Retinal pigment epithelial cell (primary cell): ENCODE measurements around the gene TMBIM1.

Experiments
- DNase-seq: peaks from one replicate; pipeline ENCODE4 v3.0.0-alpha.2; 2010; ENCODE audit warnings: low read depth
- H3K4me3 ChIP-seq: 2 replicates; pipeline ENCODE4 v1.5.1; 2011; ENCODE audit warnings: mild to moderate bottlenecking, low read length, control low read depth, moderate library complexity
- CTCF ChIP-seq: conservative IDR thresholded peaks from 2 replicates; pipeline ENCODE4 v1.5.1; 2011; ENCODE audit warnings: low read depth, low read length, control low read depth, inconsistent platforms

The TMBIM1 gene

GRCh38 chr2:218245214-218245613 lies 47.1 kb downstream of the TMBIM1 start:
- TF ChIP-seq CTCF, result no peak
- H3K4me3 ChIP-seq, result no peak overlapping the region
- DNase-seq, result no peak

DNA sequence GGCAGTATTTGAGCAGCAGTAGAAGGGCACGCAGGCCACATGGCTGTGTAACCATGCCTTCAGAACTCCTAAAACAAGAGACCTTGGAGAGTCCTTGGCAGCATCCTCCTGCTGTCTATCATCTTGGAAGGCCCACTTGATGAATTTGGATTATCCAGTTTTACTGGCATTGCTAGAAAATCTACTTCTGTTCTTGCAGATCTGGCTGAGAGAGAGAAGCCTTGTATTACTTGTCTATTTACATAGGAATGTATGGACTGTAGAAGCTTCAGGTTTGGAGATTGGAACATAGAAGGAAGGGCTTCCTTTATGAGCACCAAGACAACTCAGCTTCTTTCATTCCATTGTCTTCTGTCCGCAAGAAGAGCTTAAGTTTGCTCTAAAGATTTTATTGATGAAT lies 47.6 kb downstream of the TMBIM1 start:
- no peak for DNase-seq
- H3K4me3 ChIP-seq, result no peak overlapping the region
- no peak for TF ChIP-seq CTCF

DNA sequence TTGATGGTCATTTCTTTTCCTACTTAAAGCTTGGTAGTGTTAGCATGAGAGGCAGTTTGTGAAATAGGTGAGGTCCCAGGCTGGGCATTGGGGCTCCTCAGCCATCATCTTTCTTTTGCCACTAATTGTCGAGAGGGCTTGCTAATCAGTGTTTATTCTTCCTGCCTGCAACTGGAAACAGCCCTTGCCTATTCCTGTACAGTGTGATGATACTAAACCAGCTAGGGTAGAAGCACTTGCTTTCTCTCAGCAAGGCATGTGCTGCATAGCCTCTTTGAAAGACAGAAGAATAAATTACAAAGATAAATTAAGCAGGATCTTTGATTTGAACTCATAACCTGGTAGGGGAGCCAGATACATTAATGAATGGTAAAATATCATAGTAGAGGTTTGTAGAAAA lies 48.1 kb downstream of the TMBIM1 start:
- no peak for TF ChIP-seq CTCF
- no peak for DNase-seq
- no peak overlapping the region for H3K4me3 ChIP-seq

DNA sequence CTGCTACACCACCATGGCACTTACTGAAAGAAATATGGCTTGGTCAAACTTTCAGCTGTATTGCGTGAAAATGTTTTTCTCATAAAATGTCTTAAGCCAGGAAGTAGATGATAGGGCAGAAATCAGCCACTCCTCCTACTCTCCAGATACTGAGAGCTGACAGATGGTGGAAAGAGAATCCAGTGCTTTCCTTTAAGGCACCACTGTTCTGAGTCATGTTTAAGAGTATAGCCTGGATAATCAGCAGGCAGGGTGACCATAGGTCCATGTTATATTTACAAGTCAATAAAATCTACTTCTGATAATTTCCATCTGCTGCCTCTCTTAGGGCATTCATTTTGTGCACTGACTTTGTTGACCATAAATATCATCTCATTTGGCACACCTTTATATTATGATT lies 53.4 kb downstream of the TMBIM1 start:
- H3K4me3 ChIP-seq, result no peak overlapping the region
- no peak for TF ChIP-seq CTCF
- DNase-seq, result no peak

GRCh38 chr2:218236829-218237228 lies 55.5 kb downstream of the TMBIM1 start:
- DNase-seq, result no peak
- no peak for TF ChIP-seq CTCF
- H3K4me3 ChIP-seq, result no peak overlapping the region

GRCh38 chr2:218235017-218235416 lies 57.3 kb downstream of the TMBIM1 start:
- no peak overlapping the region for H3K4me3 ChIP-seq
- no peak for TF ChIP-seq CTCF
- DNase-seq, result no peak

DNA sequence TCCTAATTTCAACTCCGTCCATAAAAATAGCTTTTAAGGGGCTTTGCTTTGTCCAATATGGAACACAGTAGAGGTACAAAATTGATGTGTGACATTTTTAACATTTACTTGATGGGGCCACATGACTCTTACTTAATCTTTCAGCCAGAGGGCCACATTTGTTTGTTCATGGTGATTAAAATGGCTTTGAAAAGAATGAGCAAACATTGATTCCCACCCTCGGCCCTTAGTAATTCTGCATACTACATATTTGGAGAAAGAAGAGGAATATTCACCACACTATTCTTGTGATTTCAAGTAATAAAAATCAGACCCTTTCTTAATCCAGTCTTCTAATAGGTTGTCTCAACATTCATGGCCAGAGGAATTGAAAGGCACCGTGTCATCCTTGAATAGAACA lies 57.8 kb downstream of the TMBIM1 start:
- TF ChIP-seq CTCF, result no peak
- no peak for DNase-seq
- no peak overlapping the region for H3K4me3 ChIP-seq
